Aorta (tissue), 5 donors: ENCODE data around the gene PEX11B. TPM values are rescaled to one million over a fixed set of nuclear protein-coding genes. Genes with fewer than 3 reads are reported as not detected.

Source experiments
- ATAC-seq: fragments of 200-7000 bp; cut with Tn5 transposase; one replicate; pipeline ENCODE4 v1.9.1; 2022; ENCODE audit warnings: moderate library complexity; ENCODE audit not compliant: low FRiP score
- DNase-seq, 2 donors: peaks; one replicate each; pipeline ENCODE4 v3.0.0-alpha.2; 2020
- H3K27ac ChIP-seq, 2 donors: one replicate each; pipeline ENCODE4 v1.5.1; 2013; ENCODE audit warnings: low read length in 2 of 2, mild to moderate bottlenecking in 2 of 2, moderate library complexity in 2 of 2, control low read depth in 1 of 2, inconsistent platforms in 1 of 2, low read depth in 1 of 2
- H3K27me3 ChIP-seq, 2 donors: one replicate each; pipeline ENCODE4 v1.6.1; 2013; ENCODE audit warnings: control low read depth in 1 of 2, low read length in 1 of 2, mild to moderate bottlenecking in 1 of 2, moderate library complexity in 1 of 2; ENCODE audit not compliant: insufficient read depth in 2 of 2, control insufficient read depth in 1 of 2
- H3K36me3 ChIP-seq, 2 donors: one replicate each; pipeline ENCODE4 v1.6.1; 2013; ENCODE audit warnings: control low read depth in 1 of 2, low read length in 1 of 2, mild to moderate bottlenecking in 1 of 2; ENCODE audit not compliant: insufficient read depth in 2 of 2, control insufficient read depth in 1 of 2
- H3K4me1 ChIP-seq, 2 donors: one replicate each; pipeline ENCODE4 v1.6.1; 2013; ENCODE audit warnings: low read length in 2 of 2, control low read depth in 1 of 2, mild to moderate bottlenecking in 1 of 2, moderate library complexity in 1 of 2; ENCODE audit not compliant: insufficient read depth in 2 of 2, control insufficient read depth in 1 of 2
- H3K4me3 ChIP-seq, 2 donors: one replicate each; pipeline ENCODE4 v1.5.1; 2013; ENCODE audit warnings: low read length in 2 of 2, control low read depth in 1 of 2, mild to moderate bottlenecking in 1 of 2
- H3K9me3 ChIP-seq: one replicate; pipeline ENCODE4 v1.6.1; 2013; ENCODE audit warnings: mild to moderate bottlenecking, low read length; ENCODE audit not compliant: control insufficient read depth
- WGBS, 2 donors: extraction: QIAGEN DNeasy Blood & Tissue Kit; methylation state at CpG; one replicate each; pipeline ENCODE4 v1.1.7; 2013; 5-methylcytosine and 5-hydroxymethylcytosine counted together
- intact Hi-C, 2 donors: fragments of 100-400 bp; cut with DNase I; formaldehyde crosslinking; loops; one replicate each; pipeline versions ENCODE4 v1.14.2 to v1.15.0; 2022
- long read RNA-seq, 2 donors: library from polyadenylated mRNA; unstranded; transcript quantifications; one replicate each; pipeline ENCODE4 v2.0.0, GENCODE V29; 2020 to 2021
- polyA plus RNA-seq, 2 donors: library from polyadenylated mRNA; stranded (reverse); fragments of 200-250 nt; gene quantifications; one replicate each; pipeline ENCODE4 v1.2.3, GENCODE V29; 2013
- total RNA-seq, 2 donors: library from RNA; stranded (reverse); fragmentation: NEBNext Ultra II Directional; extraction: Animal tissue kit (Norgen Biotek cat#: 25700); gene quantifications; one replicate each; pipeline ENCODE4 v1.2.1, GENCODE V29; 2021
- donor health status: healthy with polysubstance abuse.
- donor health status: Bipolar disorder and iron deficiency.
- donor health status: DM: no; HTN: no; CAD: no.
- donor health status: DM: no; HTN: no; CAD: no.
- donor health status: DM: yes; HTN: yes; CAD: no.

Gene PEX11B, protein sequence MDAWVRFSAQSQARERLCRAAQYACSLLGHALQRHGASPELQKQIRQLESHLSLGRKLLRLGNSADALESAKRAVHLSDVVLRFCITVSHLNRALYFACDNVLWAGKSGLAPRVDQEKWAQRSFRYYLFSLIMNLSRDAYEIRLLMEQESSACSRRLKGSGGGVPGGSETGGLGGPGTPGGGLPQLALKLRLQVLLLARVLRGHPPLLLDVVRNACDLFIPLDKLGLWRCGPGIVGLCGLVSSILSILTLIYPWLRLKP
- total RNA-seq, result 10 to 100 TPM; 14.9 to 20.6 TPM
- polyA plus RNA-seq, result 10 to 100 TPM; 10.0 to 18.2 TPM
- long read RNA-seq, donor 1, transcript PEX11B-201 (4 exons, 1,740 nt), result major isoform, 83 of 97 reads
- long read RNA-seq, donor 1, partial matches to known transcripts, result 8 of 97 reads
- long read RNA-seq, donor 1, other reads (novel, unspliced or antisense), result 6 of 97 reads
- long read RNA-seq, donor 2, transcript PEX11B-201 (4 exons, 1,740 nt), result major isoform, 21 of 24 reads
- long read RNA-seq, donor 2, partial matches to known transcripts, result 1 of 24 reads
- long read RNA-seq, donor 2, other reads (novel, unspliced or antisense), result 2 of 24 reads

DNA sequence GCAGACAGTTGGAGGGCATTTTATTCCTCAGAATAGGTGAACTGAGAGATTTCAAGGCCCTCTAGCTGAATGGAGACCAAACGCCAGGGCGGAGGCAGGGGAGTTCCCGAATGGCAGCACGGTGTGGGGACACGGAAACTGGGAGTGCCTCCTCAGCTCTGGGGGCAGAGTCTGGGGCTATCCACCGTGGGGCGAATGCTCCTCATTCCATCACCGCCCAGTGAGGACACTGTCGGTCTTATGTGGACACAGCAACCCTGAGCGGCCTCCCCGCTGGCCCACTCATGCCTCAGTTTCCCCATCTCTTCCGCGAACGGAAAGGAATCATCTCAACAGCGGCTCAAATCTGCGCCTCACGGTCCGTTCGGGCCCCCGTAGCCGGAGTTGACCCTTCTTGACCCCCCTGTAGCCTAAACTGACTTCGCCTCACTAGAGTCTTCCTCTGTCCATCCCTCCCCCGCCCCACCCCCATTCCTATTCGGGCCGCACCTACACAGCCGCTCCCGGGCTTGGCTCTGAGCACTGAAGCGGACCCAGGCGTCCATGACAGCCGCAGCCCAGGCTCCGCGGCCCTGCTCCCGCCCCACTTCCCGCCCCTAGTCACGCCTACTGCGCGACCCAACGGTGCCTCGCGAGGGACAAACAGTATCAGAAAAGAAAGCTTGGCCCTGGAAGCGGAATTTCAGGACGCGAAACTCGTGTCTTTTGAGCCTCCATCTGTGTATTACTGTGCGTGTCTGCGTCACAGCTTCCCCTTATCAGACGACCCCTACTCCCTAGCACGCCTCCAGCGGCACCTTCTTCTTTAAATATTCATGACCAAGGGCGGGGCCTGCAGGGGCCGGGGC lies at the start of gene PEX11B:
TSS of gene PEX11B (minus strand) at position 574 of the 848 bp plus-strand sequence. CDS start at position 545, 29 bp downstream.
- ATAC-seq (peak; percentile 97), DNase-seq (peak; percentile 94 to 95)
- Histone ChIP-seq H3K36me3 (no peaks in the 10 kb centered on the region), H3K4me3 (peak within 1 kb of the TSS; percentile 73 to 75), H3K27me3 (no peaks in the 10 kb centered on the region), H3K9me3 (no peaks in the 10 kb centered on the region), H3K4me1 (no peaks in the 10 kb centered on the region), H3K27ac (peak within 1 kb of the TSS; percentile 7 to 49)
- intact Hi-C loops, result loop anchor here in 1 of 2 donors (5.0 kb wide), 1 partner anchor 39 kb away; the partner anchor contains the start of gene LIX1L
- WGBS, 2 donors, result 0 to 1% methylated on average over 51 of the region's 51 CpGs

DNA sequence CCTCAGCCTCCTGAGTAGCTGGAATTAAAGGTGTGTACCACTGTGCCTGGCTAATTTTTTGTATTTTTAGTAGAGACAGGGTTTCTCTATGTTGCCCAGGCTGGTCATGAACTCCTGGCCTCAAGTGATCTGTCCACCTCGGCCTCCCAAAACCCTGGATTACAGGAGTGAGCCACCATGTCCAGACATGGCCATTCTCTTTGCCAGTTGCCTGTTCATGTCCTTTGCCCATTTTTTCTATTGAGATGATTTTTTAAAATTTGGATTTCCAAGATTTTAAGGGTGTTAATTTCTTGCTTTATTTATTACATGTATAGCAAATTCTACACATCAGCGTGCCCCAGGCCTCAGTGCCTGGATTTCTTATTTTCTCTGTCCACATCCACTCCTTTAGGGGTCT lies 48.8 kb upstream of the PEX11B start:
- intact Hi-C loops, result no loop called here
- Histone ChIP-seq H3K27ac (no peak overlapping the region), H3K4me1 (no peaks in the 10 kb centered on the region), H3K27me3 (no peaks in the 10 kb centered on the region), H3K4me3 (no peak overlapping the region), H3K9me3 (no peaks in the 10 kb centered on the region), H3K36me3 (no peaks in the 10 kb centered on the region)
- DNase-seq (no peak), ATAC-seq (no peak)
- WGBS, 2 donors, result 96% methylated on average over 2 of the region's 2 CpGs

DNA sequence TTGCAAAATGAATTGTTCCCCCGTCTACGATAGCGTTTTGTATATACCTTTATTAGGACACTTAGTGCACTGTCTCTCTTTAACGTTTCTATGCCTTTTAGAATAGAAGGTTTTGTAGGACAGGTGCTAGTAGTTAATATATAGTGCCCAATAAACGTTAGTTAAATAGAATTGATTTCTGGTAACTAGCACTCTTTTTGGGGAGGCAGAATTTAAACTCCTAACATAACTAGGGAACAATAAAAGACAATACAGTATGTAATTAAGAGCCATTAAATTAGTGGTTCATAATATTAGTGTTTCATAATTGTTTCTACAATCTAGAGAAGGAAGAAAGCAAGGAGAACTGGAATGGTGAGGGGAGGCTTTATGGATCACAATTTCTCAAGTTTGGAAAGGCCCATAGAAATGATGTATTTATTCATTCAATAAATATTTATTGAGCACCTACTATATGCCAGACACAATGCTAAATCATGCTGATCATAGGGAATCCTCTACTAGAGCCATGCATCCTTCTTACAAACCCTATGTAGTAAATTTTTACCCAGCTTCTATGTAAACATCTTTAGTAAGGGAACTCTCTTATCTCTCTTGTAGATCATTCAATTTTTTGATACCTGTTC lies 46.7 kb upstream of the PEX11B start:
- H3K27me3 ChIP-seq, result no peaks in the 10 kb centered on the region
- 1 to 3% methylated on average over 5 of the region's 5 CpGs for WGBS, 2 donors
- intact Hi-C loops, result no loop called here
- no peaks in the 10 kb centered on the region for H3K4me1 ChIP-seq
- no peaks in the 10 kb centered on the region for H3K36me3 ChIP-seq
- H3K4me3 ChIP-seq, result peak overlapping the region; percentile 57 to 91
- no peaks in the 10 kb centered on the region for H3K9me3 ChIP-seq
- DNase-seq, result no peak
- no peak overlapping the region for H3K27ac ChIP-seq
- ATAC-seq, result no peak

DNA sequence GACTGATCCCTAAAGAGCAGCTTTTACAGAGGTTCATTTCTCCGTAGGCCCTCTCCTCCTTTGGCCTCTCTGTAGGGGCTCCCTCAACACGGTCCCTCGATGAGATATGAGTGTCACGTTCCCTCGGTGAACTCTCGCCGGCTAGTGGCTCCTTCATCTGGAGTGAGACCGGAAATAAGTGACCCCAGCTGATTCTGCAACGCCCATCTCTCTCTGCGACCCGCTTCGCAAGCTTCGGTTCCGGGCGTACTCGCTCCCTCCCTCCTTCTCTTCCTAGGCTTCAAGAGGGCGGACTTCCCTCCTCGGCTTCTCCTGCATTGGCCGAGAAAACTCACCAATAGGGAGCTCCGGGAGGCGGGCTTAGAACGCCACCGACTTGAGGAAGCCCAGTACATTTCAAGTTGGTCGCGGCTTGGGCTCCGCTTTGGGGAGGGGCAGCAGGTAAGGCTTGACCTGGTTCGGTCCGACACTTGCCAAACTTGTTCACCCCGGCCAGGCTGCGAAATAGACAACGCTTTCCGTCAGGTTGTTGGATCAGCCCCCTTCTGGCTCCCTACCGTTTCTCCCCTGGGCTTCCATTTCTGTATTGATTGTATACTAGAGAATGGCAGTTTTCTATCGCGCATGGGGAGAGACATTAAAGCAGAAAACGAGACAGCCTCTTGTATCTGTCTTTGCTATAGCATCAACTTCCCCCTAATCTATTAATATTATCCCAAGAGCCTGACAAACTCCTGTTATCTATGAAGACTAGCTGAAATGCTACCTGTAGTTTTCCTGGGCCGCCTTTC lies 46.0 kb upstream of the PEX11B start, which contains the start of the genes ANKRD34A and POLR3GL:
TSS of gene ANKRD34A (minus strand) at position 248 of the 791 bp plus-strand sequence. CDS start 2,816 bp downstream, outside the sequence.
TSS of gene POLR3GL (plus strand) at position 363 of the 791 bp plus-strand sequence. CDS start 10,176 bp downstream, outside the sequence.
- 1% methylated on average over 37 of the region's 37 CpGs for WGBS, 2 donors
- H3K4me3 ChIP-seq, result peak within 1 kb of the TSS; percentile 57 to 91
- peak; percentile 97 for DNase-seq
- H3K36me3 ChIP-seq, result no peaks in the 10 kb centered on the region
- ATAC-seq, result peak; percentile 92
- intact Hi-C loops, result no loop called here
- no peaks in the 10 kb centered on the region for H3K9me3 ChIP-seq
- H3K27ac ChIP-seq, result peak within 1 kb of the TSS; percentile 81 to 95
- H3K27me3 ChIP-seq, result no peaks in the 10 kb centered on the region
- no peaks in the 10 kb centered on the region for H3K4me1 ChIP-seq

DNA sequence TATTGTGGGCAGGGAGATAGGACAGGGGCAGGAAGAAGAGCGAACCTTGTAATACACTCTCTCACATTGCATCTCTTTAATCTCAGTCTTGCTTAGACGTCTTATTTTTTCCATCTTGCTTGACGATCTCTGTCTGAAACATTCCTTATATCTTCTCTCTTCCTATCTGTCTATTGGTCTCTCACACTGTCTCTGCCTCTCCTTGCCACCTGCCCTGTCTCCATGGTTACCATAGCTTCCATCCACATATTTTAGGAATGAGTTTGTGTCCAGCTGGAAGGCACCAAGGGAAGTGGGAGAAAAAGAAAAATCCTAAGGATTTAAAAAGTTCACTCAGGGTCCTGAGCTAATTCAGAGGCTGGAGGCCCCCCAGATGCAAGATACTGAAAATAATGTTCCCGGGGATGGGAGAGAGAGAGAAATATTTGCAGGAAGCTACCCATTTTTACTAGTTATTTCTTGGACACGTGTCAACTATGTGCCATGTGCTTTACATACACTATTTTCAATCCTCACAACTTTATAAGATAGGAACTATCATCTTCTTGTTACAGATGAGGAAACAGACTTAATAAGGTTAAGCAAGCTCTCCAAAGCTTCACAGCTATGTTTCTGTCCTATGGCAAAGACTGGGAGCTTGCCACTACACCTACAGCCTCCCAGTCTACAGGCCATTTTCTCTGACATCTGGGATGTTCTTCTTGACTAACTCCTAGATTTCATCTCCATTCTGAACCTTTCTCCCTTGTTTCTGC lies 44.9 kb upstream of the PEX11B start:
- peak overlapping the region; percentile 81 to 95 for H3K27ac ChIP-seq
- H3K9me3 ChIP-seq, result no peaks in the 10 kb centered on the region
- no peaks in the 10 kb centered on the region for H3K36me3 ChIP-seq
- intact Hi-C loops, result loop anchor here in 1 of 2 donors (2.0 kb wide), 1 partner anchor 37 kb away; the partner anchor contains the start of gene RBM8A
- H3K4me3 ChIP-seq, result peak overlapping the region in 1 of 2 donors; percentile 37
- no peaks in the 10 kb centered on the region for H3K27me3 ChIP-seq
- DNase-seq (no peak), ATAC-seq (no peak)
- WGBS, 2 donors, result 8 to 12% methylated on average over 5 of the region's 5 CpGs
- no peaks in the 10 kb centered on the region for H3K4me1 ChIP-seq

DNA sequence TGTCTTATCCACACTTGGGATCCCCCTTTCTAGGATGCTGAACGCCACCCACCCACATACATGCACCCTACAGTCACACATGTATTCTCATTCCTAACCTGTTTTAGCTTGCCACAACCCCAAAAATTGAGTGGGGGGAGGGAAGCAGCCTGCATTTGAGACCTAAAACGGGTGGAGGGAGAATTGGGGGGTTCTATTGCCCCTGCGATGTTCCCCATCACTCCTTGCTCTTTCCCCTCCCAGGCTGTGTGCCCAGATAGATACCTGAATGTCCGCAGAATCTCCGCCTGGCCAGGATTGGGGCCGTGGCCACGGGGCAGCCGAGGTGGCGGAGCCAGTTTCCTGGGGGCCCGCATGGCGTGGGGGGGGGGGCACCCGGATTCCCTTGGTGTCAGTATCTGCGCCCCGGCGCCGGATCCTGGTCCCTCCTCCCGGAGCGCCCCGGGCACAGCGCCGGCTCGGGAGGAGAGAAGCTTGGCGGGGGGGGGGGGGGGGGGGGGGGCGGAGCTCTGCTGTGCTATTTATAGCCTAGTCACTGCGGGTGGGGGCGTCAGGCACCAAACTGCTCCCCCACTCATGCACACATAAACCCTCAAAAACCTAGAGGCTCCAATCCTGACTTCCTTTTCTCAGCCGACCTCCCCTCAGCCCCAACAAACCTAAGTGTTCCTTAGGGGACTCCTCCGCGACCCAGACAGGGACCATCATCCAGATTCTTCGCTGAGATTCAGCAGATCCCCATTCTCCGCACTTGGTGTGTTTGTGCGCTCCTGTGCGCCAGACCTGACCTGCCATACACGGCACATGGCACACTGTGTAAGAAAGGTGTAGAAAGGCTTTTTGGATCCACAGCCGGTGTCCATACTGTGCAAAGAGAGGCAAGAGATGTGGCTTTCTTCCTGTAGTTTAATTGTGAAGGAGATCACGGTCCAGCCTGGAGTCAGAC lies 43.9 kb upstream of the PEX11B start:
- H3K36me3 ChIP-seq, result no peaks in the 10 kb centered on the region
- peak overlapping the region; percentile 31 to 88 for H3K4me3 ChIP-seq
- no peaks in the 10 kb centered on the region for H3K9me3 ChIP-seq
- peak overlapping the region; percentile 17 to 43 for H3K27ac ChIP-seq
- peak; percentile 57 to 86 for DNase-seq
- H3K27me3 ChIP-seq, result no peaks in the 10 kb centered on the region
- intact Hi-C loops, result loop anchor here in 1 of 2 donors (2.0 kb wide), 1 partner anchor 36 kb away; the partner anchor contains the start of gene RBM8A
- no peak for ATAC-seq
- H3K4me1 ChIP-seq, result no peaks in the 10 kb centered on the region
- 1% methylated on average over 23 to 34 of the region's 36 CpGs for WGBS, 2 donors
